H1 (cell line): ENCODE data around the gene NCBP2. TPM values are rescaled to one million over a fixed set of nuclear protein-coding genes. Genes with fewer than 3 reads are reported as not detected.

Experiments
- ASH2L ChIP-seq: fragments of 200-600, 300-600 bp; sonication (generic); IDR thresholded peaks from one replicate; pipeline ENCODE4 v1.7.1; 2017; ENCODE audit warnings: low read length
- CHD2 ChIP-seq: IDR thresholded peaks from 2 replicates; pipeline ENCODE4 v1.6.1; 2012; ENCODE audit warnings: low read length, improper control_type of control experiment
- MAX ChIP-seq: IDR thresholded peaks from 2 replicates; pipeline ENCODE4 v1.6.1; 2012; ENCODE audit warnings: inconsistent platforms
- POLR2A ChIP-seq, 2 experiments: IDR thresholded peaks; 1 replicate in 1 of 2; 2 replicates in 1 of 2; pipeline ENCODE4 v1.6.1; 2011; ENCODE audit warnings: low read depth in 2 of 2, low read length in 2 of 2, mild to moderate bottlenecking in 2 of 2; ENCODE audit errors: control extremely low read depth in 1 of 2
- SP2 ChIP-seq: IDR thresholded peaks from 2 replicates; pipeline ENCODE4 v1.6.1; 2012; ENCODE audit warnings: mild to moderate bottlenecking, low read length, inconsistent platforms
- SUZ12 ChIP-seq: fragments of 200-600 bp; sonication (generic); IDR thresholded peaks from 2 replicates; pipeline ENCODE4 v1.6.1; 2012; ENCODE audit warnings: mild to moderate bottlenecking, inconsistent platforms, low read length, moderate library complexity, mixed read lengths
- polyA plus RNA-seq, 7 experiments: library from polyadenylated mRNA; depleted of rRNA in 3 of 7; stranded (reverse) in 5 of 7; unstranded in 2 of 7; fragments of >200 nt in 5 of 7; fragments of 200-250 nt in 2 of 7; gene quantifications; 1 replicate in 5 of 7; 2 replicates in 1 of 7; 4 replicates in 1 of 7; pipeline versions ENCODE4 v1.2.1 to v1.2.3, GENCODE V29; 2011 to 2013; ENCODE audit warnings: missing spikeins in 2 of 7, mixed read lengths in 2 of 7
- total RNA-seq: library from RNA; stranded (reverse); fragmentation: NEBNext Ultra II Directional; extraction: Animal tissue kit (Norgen Biotek cat#: 25700); gene quantifications from 2 replicates; pipeline ENCODE4 v1.2.1, GENCODE V29; 2021

The NCBP2 gene
- total and polyA plus RNA-seq, 2 of the 8 experiments (the other 6 are each of a cell fraction or from before 2014, with no cell fraction given) = 34.1 to 100 TPM

GRCh38 chr3:196968233-196969133, 26.2 kb upstream of the NCBP2 start, which contains the start of gene PIGZ (continued):
- no peak for TF ChIP-seq POLR2A (IDR thresholded peaks at IDR 0.05; ENCODE audit: control extremely low read depth in 1 of 2, low read depth in 2 of 2, low read length in 2 of 2)
- no peak for TF ChIP-seq ASH2L
- no peak for TF ChIP-seq SP2
- 0 out of 2 replicates have a peak, but pooled peaks have one; percentile 10 for TF ChIP-seq MAX
- TF ChIP-seq SUZ12 = peak; percentile 42
- TF ChIP-seq CHD2 = no peak
